ENCODE data around the gene ZNF324. TPM values are rescaled to one million over a fixed set of nuclear protein-coding genes. Genes with fewer than 3 reads are reported as not detected.

The ZNF324 gene
- total and polyA plus RNA-seq, 2 of the 13 experiments (the other 11 are each of a cell fraction or from before 2014, with no cell fraction given) = 1.1 to 4.7 TPM

DNA sequence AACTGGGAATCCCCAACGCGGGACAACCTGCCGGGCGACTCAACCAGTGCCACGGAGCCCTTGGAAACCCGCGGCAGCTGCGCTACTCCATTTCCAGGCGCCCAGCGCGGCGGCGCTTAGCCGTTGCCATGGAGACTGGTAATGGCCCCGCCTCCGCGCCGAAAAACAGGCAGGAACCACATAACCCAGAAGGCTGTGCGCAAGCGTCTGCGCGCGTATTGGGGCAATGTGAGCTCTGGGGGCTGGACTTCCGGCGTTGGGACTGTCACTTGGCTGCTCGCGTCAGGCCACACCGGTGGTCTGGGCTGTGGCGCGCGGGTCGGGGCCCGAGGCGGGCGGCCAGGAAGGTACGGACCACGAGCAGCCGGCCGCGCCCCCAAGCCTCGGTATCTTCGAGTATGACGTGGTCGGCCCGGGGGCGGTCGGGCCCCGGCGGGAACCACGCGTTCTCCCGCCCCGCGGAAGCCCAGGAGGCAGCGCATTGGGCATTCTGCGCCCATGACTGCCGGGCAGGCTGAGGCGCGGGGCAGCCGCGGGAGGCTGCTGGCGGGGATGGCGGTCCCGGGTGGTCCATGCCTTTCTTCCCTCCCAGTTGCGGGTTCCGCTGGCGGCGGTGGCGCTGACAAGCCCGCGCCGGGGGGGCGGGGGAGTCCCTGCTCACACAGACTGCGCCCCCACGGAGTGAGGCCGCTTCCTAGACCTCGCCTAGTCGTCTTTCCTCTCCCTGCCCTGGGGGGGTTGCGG, 15.3 kb upstream of the ZNF324 start, which contains the start of gene ZNF324B (continued):
- TF ChIP-seq ZNF20 (CRISPR knock-in tag; IDR thresholded peaks at IDR 0.05) = no peak
- TF ChIP-seq ZC3H13 (CRISPR knock-in tag; IDR thresholded peaks at IDR 0.05) = 0 out of 2 replicates have a peak, but pooled peaks have one; percentile 61
- TF ChIP-seq ZNF761 (CRISPR knock-in tag; conservative IDR thresholded peaks at IDR 0.05) = peak; percentile 62; the same call in 1 of the 2 replicates
- no peak for TF ChIP-seq HNF4G (IDR thresholded peaks at IDR 0.05; ENCODE audit: borderline replicate concordance, low read depth, low read length)
- TF ChIP-seq HNF4G (CRISPR knock-in tag; IDR thresholded peaks at IDR 0.05; ENCODE audit: borderline replicate concordance, low read depth) = no peak
- no peak for TF ChIP-seq ZNF530 (CRISPR knock-in tag; IDR thresholded peaks at IDR 0.05; ENCODE audit: low read depth)
- TF ChIP-seq DNMT1 (CRISPR knock-in tag; IDR thresholded peaks at IDR 0.05) = no peak
- TF ChIP-seq PRDM15 (CRISPR knock-in tag; IDR thresholded peaks at IDR 0.05) = no peak
- no peak for TF ChIP-seq BORCS8-MEF2B (CRISPR knock-in tag; IDR thresholded peaks at IDR 0.05)
- TF ChIP-seq ZNF709 (CRISPR knock-in tag; IDR thresholded peaks at IDR 0.05) = no peak; the same call in 1 of the 2 replicates
- TF ChIP-seq KDM4B (CRISPR knock-in tag; IDR thresholded peaks at IDR 0.05) = no peak
- TF ChIP-seq ZBTB39 (CRISPR knock-in tag; IDR thresholded peaks at IDR 0.05) = no peak
- TF ChIP-seq MTF2 (CRISPR knock-in tag; IDR thresholded peaks at IDR 0.05; ENCODE audit: borderline replicate concordance) = no peak; the same call in 1 of the 2 replicates
- TF ChIP-seq GFI1 (CRISPR knock-in tag; IDR thresholded peaks at IDR 0.05; ENCODE audit: borderline replicate concordance) = no peak
- TF ChIP-seq KAT2B (IDR thresholded peaks at IDR 0.05; ENCODE audit: borderline replicate concordance, low read depth, low read length) = no peak
- TF ChIP-seq ZNF460 (CRISPR knock-in tag; IDR thresholded peaks at IDR 0.05; ENCODE audit: borderline replicate concordance) = no peak
- TF ChIP-seq AHR (CRISPR knock-in tag; IDR thresholded peaks at IDR 0.05) = no peak
- no peak for TF ChIP-seq FOXA3 (CRISPR knock-in tag; IDR thresholded peaks at IDR 0.05)
- no peak for TF ChIP-seq ATRX (CRISPR knock-in tag; IDR thresholded peaks at IDR 0.05; ENCODE audit: borderline replicate concordance)
- TF ChIP-seq ZNF768 (CRISPR knock-in tag; IDR thresholded peaks at IDR 0.05) = no peak
- TF ChIP-seq MIER2 (CRISPR knock-in tag; IDR thresholded peaks at IDR 0.05) = no peak
- no peak for TF ChIP-seq ZMAT3 (CRISPR knock-in tag; conservative IDR thresholded peaks at IDR 0.05)
